B cell (primary cell): ENCODE data around the gene KIF17. TPM values are rescaled to one million over a fixed set of nuclear protein-coding genes. Genes with fewer than 3 reads are reported as not detected.

ENCODE experiments used
- ATAC-seq: fragments of 200-7000 bp; cut with Tn5 transposase; one replicate; pipeline ENCODE4 v1.10.0; 2021; ENCODE audit warnings: low read depth, mild to moderate bottlenecking, moderate number of reproducible peaks, moderate library complexity
- CTCF ChIA-PET: fragments of 350-600 bp; sonication (Branson Sonifier 250); formaldehyde crosslinking; loops from one replicate; lab custom pipeline; 2021; ENCODE audit warnings: antibody characterized with exemption, inconsistent platforms; lab: Charles Lee
- POLR2A ChIA-PET: fragments of 350-600 bp; sonication (Branson Sonifier 250); formaldehyde crosslinking; loops from one replicate; lab custom pipeline; 2021; ENCODE audit warnings: antibody characterized with exemption; lab: Charles Lee
- DNase-seq: peaks from one replicate; pipeline ENCODE4 v3.0.0; 2013
- H2AFZ ChIP-seq: 2 replicates; pipeline ENCODE4 v1.6.1; 2012; ENCODE audit warnings: mild to moderate bottlenecking, low read depth, low read length; ENCODE audit not compliant: insufficient read depth, poor library complexity, severe bottlenecking
- H3K27ac ChIP-seq, 2 donors: 1 replicate in 1 of 2; 2 replicates in 1 of 2; pipeline ENCODE4 v1.5.1; 2012 to 2013; ENCODE audit warnings: low read length in 2 of 2, mild to moderate bottlenecking in 2 of 2, moderate library complexity in 1 of 2
- H3K27me3 ChIP-seq, 4 experiments: fragments of 200-600 bp in 1 of 4; sonication (generic) in 1 of 4; replicated peaks in 1 of 4; 1 replicate in 2 of 4; 2 replicates in 2 of 4; pipeline versions ENCODE4 v1.6.1 to v1.7.0; 2013 to 2016; ENCODE audit warnings: low read length in 3 of 4, mild to moderate bottlenecking in 2 of 4, mixed read lengths in 1 of 4, moderate library complexity in 1 of 4; ENCODE audit not compliant: insufficient read depth in 4 of 4, control insufficient read depth in 3 of 4; ENCODE audit errors: control extremely low read depth in 1 of 4
- H3K36me3 ChIP-seq, 2 experiments: replicated peaks in 1 of 2; 1 replicate in 1 of 2; 2 replicates in 1 of 2; pipeline versions ENCODE4 v1.6.1 to v1.7.1; 2013; ENCODE audit warnings: low read length in 1 of 2; ENCODE audit not compliant: insufficient read depth in 2 of 2, control insufficient read depth in 1 of 2; ENCODE audit errors: control extremely low read depth in 1 of 2, extremely low read depth in 1 of 2
- H3K4me1 ChIP-seq, 2 donors: fragments of 200-600 bp in 1 of 2; sonication (generic) in 1 of 2; 1 replicate in 1 of 2; 2 replicates in 1 of 2; pipeline versions ENCODE4 v1.5.1 to v1.6.1; 2013 to 2017; ENCODE audit warnings: low read length in 2 of 2; ENCODE audit not compliant: control insufficient read depth in 2 of 2, insufficient read depth in 2 of 2
- H3K4me2 ChIP-seq: replicated peaks from 2 replicates; pipeline ENCODE3; 2012; ENCODE audit warnings: mild to moderate bottlenecking, low read depth, low read length; ENCODE audit not compliant: poor library complexity, severe bottlenecking
- H3K4me3 ChIP-seq, 5 experiments: fragments of 200-600 bp in 1 of 5; sonication (generic) in 1 of 5; 1 replicate in 3 of 5; 2 replicates in 2 of 5; pipeline versions ENCODE4 v1.5.1 to v1.7.0; 2011 to 2016; ENCODE audit warnings: low read length in 4 of 5, mild to moderate bottlenecking in 4 of 5, low read depth in 2 of 5, control low read depth in 1 of 5, moderate library complexity in 1 of 5; ENCODE audit not compliant: insufficient read depth in 1 of 5; ENCODE audit errors: control extremely low read depth in 1 of 5, extremely low read depth in 1 of 5
- H3K79me2 ChIP-seq: fragments of 200-600 bp; sonication (generic); one replicate; pipeline ENCODE4 v1.6.0; 2016; ENCODE audit warnings: low read length; ENCODE audit not compliant: control insufficient read depth, insufficient read depth
- H3K9ac ChIP-seq: fragments of 200-600 bp; sonication (generic); 2 replicates; pipeline ENCODE4 v1.6.1; 2017; ENCODE audit warnings: mild to moderate bottlenecking, low read length, moderate library complexity
- H3K9me3 ChIP-seq, 3 donors: one replicate each; pipeline versions ENCODE4 v1.6.1 to v1.7.1; 2013; ENCODE audit warnings: low read length in 2 of 3; ENCODE audit not compliant: control insufficient read depth in 2 of 3, insufficient read depth in 1 of 3; ENCODE audit errors: control extremely low read depth in 1 of 3
- H4K20me1 ChIP-seq: 2 replicates; pipeline ENCODE4 v1.6.0; 2012; ENCODE audit warnings: mild to moderate bottlenecking, low read length; ENCODE audit not compliant: insufficient read depth, control insufficient read depth, poor library complexity, severe bottlenecking
- H3K27ac Mint-ChIP-seq: one replicate; pipeline ENCODE4 v1.8.0; 2021; ENCODE audit warnings: mixed read lengths
- H3K27me3 Mint-ChIP-seq: one replicate; pipeline ENCODE4 v1.8.0; 2021; ENCODE audit warnings: mixed read lengths
- H3K4me1 Mint-ChIP-seq: one replicate; pipeline ENCODE4 v1.8.0; 2021; ENCODE audit warnings: mixed read lengths
- H3K4me3 Mint-ChIP-seq: one replicate; pipeline ENCODE4 v1.8.0; 2021; ENCODE audit warnings: mixed read lengths
- H3K9me3 Mint-ChIP-seq: one replicate; pipeline ENCODE4 v1.8.0; 2022; ENCODE audit warnings: mixed read lengths; ENCODE audit not compliant: insufficient read depth
- CTCF ChIP-seq: fragments of 200-600 bp; IDR thresholded peaks from one replicate; pipeline ENCODE4 v1.8.0; 2022; ENCODE audit warnings: antibody characterized with exemption, mild to moderate bottlenecking
- EZH2 ChIP-seq: IDR thresholded peaks from 2 replicates; pipeline ENCODE4 v1.6.1; 2012; ENCODE audit warnings: borderline replicate concordance, low read depth, mild to moderate bottlenecking, moderate library complexity, low read length; ENCODE audit not compliant: insufficient read depth, poor library complexity, severe bottlenecking
- WGBS: methylation state at CpG from one replicate; pipeline ENCODE4 v1.1.5; 2013; ENCODE audit warnings: missing lambda C conversion rate; ENCODE audit not compliant: insufficient coverage; 5-methylcytosine and 5-hydroxymethylcytosine counted together
- intact Hi-C: fragments of 100-400 bp; cut with micrococcal nuclease; formaldehyde crosslinking; loops from one replicate; pipeline ENCODE4 v1.10.0; 2022
- polyA plus RNA-seq: library from polyadenylated mRNA; depleted of rRNA; stranded (reverse); fragments of >200 nt; gene quantifications from 2 replicates; pipeline ENCODE4 v1.2.3, GENCODE V29; 2012
- total RNA-seq, 2 donors: library from RNA; stranded (reverse); fragments of 120-200 nt in 1 of 2; gene quantifications; 1 replicate in 1 of 2; 2 replicates in 1 of 2; pipeline versions ENCODE4 v1.2.3 to v1.2.4, GENCODE V29; 2013 to 2022

Gene KIF17
- total and polyA plus RNA-seq, 2 donors (not counting 1 experiment from before 2014, with no cell fraction given): not detected

GRCh38 chr1:20704390-20705202 is 13.2 kb downstream of the KIF17 start:
- Mint-ChIP-seq H3K27ac (no peak overlapping the region), H3K4me3 (no peak overlapping the region), H3K9me3 (peaks cover 2% of the 10 kb centered on the region), H3K27me3 (peaks cover 5% of the 10 kb centered on the region), H3K4me1 (no peaks in the 10 kb centered on the region)
- DNase-seq: no peak
- no peak for TF ChIP-seq CTCF
- TF ChIP-seq EZH2: no peak
- H4K20me1 ChIP-seq: no peaks in the 10 kb centered on the region
- H3K4me2 ChIP-seq: no peak overlapping the region
- WGBS: 96% methylated on average over 41 of the region's 41 CpGs
- ATAC-seq: no peak
- ChIA-PET POLR2A (no interaction called here), CTCF (no interaction called here)
- no peaks in the 10 kb centered on the region for H3K36me3 ChIP-seq
- H3K4me3 ChIP-seq: no peak overlapping the region
- H3K27me3 ChIP-seq: no peaks in the 10 kb centered on the region
- intact Hi-C loops: no loop called here
- no peaks in the 10 kb centered on the region for H3K4me1 ChIP-seq
- no peaks in the 10 kb centered on the region for H3K9me3 ChIP-seq
- no peak overlapping the region for H3K9ac ChIP-seq
- H3K27ac ChIP-seq: no peak overlapping the region
- no peak overlapping the region for H2AFZ ChIP-seq
- no peaks in the 10 kb centered on the region for H3K79me2 ChIP-seq

GRCh38 chr1:20703124-20703756 is 14.6 kb downstream of the KIF17 start:
- Histone ChIP-seq H3K36me3 (no peaks in the 10 kb centered on the region), H2AFZ (no peak overlapping the region), H3K4me3 (no peak overlapping the region), H4K20me1 (no peaks in the 10 kb centered on the region), H3K9ac (no peak overlapping the region), H3K27me3 (no peaks in the 10 kb centered on the region), H3K9me3 (no peaks in the 10 kb centered on the region), H3K79me2 (no peaks in the 10 kb centered on the region), H3K27ac (no peak overlapping the region), H3K4me2 (no peak overlapping the region), H3K4me1 (no peaks in the 10 kb centered on the region)
- Mint-ChIP-seq H3K4me3 (no peak overlapping the region), H3K27ac (no peak overlapping the region), H3K4me1 (no peaks in the 10 kb centered on the region), H3K9me3 (peaks cover 2% of the 10 kb centered on the region), H3K27me3 (peaks cover 5% of the 10 kb centered on the region)
- ATAC-seq (no peak), DNase-seq (no peak)
- CTCF ChIA-PET: no interaction called here
- intact Hi-C loops: no loop called here
- TF ChIP-seq EZH2 (no peak), CTCF (no peak)
- WGBS: 91% methylated on average over 3 of the region's 4 CpGs
- POLR2A ChIA-PET: interaction anchor here (0.7 kb wide), 1 partner anchor 11 kb away, joined by 4 read pairs; no protein-coding TSS in a partner anchor
